ENCODE data around the gene RIPK4.

- TF ChIP-seq CTCF (IDR thresholded peaks at IDR 0.05) (no peak), EP300 (IDR thresholded peaks at IDR 0.05) (no peak), POLR2A (IDR thresholded peaks at IDR 0.05) (no peak)
These were observed 24.6 kb downstream of the RIPK4 start for GRCh38 chr21:41742073-41742875.

Data from ovary (tissue), 3 donors.